ENCODE data around the gene NFE2L3.
A peak's percentile ranks its signal among the peaks of the same experiment; 100 is the strongest.
"Not testable (repeated sequence)": the region's sequence is repeated elsewhere in the genome, so short reads cannot be mapped to it uniquely, and the experiment has no call there.

Gene NFE2L3

GRCh38 chr7:26147030-26147429 is 5.0 kb upstream of the NFE2L3 start:
- no peak for DNase-seq (ENCODE audit: low read depth in 3 of 3)

GRCh38 chr7:26147646-26148306 is 4.2 kb upstream of the NFE2L3 start:
- DNase-seq (ENCODE audit: low read depth in 3 of 3) = not testable (repeated sequence)

DNA sequence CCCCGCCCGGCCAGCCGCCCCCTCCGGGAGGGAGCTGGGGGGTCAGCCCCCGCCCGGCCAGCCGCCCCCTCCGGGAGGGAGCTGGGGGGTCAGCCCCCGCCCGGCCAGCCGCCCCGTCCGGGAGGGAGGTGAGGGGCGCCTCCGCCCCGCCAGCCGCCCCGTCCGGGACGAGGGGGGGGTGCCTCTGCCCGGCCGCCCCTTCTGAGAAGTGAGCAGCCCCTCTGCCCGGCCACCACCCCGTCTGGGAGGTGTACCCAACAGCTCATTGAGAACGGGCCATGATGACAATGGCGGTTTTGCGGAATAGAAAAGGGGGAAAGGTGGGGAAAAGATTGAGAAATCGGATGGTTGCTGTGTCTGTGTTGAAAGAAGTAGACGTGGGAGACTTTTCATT is 3.7 kb upstream of the NFE2L3 start:
- DNase-seq (ENCODE audit: low read depth in 3 of 3) = not testable (repeated sequence)

GRCh38 chr7:26149391-26149977 is 2.5 kb upstream of the NFE2L3 start:
- DNase-seq (ENCODE audit: low read depth in 3 of 3) = no peak

DNA sequence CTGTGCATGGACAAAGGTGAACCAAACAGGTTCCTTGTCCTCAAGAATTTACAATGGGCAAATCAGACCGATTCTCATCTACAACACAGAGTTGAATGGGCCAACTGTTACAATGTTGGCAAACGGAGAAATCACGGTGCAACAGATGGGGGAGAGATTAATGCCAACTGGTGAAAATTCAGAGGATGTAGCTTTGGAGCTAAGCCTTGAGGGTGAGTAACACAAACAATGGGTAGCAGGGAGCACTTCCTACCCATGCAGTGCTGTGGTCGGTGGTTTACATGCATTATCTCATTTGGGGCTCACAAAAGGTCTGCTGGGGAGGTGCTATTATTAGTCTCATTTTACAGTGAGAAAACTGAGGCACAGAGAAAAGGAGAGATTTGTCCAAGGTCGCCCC is 902 bp upstream of the NFE2L3 start:
- DNase-seq (ENCODE audit: low read depth in 3 of 3) = no peak

DNA sequence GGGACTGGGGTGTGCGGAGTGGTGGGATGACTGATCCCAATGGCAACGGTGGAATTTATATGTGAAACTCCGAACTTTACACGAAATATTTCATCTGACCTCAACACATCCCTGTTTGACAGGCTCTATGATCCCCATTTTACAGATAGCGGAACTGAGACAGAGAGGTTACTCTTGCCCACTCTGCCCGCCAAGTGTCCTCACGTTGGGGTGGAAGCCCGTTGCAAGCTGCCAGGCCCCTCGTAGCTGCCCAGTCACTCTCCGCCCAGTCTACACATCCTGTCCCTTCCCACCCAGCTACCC is 397 bp upstream of the NFE2L3 start:
- DNase-seq (ENCODE audit: low read depth in 3 of 3) = no peak

GRCh38 chr7:26152782-26153240 is 813 bp downstream of the NFE2L3 start:
- DNase-seq (ENCODE audit: low read depth in 3 of 3) = not testable (repeated sequence)

- peak in 1 of 3 donors; percentile 28 for DNase-seq (ENCODE audit: low read depth in 3 of 3)
These were observed 1.3 kb downstream of the NFE2L3 start for GRCh38 chr7:26153241-26153822.

GRCh38 chr7:26153823-26154783 is 2.1 kb downstream of the NFE2L3 start:
- peak in 1 of 3 donors; percentile 25 for DNase-seq (ENCODE audit: low read depth in 3 of 3)

DNA sequence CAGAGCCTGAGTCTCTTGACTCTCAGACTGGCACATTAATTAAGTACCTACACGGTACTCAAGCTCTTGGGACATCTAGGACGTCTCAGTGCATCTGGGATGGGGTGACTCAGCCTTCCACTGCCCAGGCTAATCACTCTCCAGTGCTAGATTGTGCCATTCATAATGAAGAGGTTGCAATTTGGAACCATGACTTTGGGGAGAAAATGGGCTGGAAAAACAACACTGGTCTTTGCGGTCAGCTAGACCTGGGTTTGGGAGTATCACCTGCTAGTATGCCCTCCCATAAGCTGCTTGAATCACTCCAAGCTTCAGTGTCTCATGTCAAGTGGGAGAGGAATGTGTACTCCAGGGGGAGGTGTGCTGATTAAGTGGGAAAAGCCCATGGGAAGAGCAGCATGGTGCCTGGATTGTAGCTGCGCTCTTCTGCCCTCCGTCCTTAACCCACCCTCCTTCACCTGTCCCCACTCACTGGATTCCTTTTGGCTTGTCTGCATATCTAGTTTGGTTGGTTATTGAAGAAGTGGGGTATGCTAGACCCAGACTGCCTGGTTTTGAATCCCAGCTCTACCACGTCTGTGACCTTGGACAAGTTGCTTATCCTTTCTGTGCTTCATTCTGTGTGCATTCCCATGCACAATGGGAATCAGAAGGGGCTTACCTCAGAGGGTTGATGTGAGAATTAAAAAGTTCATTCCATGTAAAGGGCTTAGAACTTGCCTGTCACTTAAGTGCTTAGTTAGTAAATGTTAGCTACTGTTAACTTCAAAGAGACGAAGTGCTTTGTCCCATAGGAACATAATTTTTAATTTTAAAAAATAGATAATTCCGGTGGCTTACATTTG is 3.8 kb downstream of the NFE2L3 start:
- no peak for DNase-seq (ENCODE audit: low read depth in 3 of 3)

- DNase-seq (ENCODE audit: low read depth in 3 of 3) = peak in 1 of 3 donors; percentile 30
These were observed 4.7 kb downstream of the NFE2L3 start for GRCh38 chr7:26156451-26157420.

DNA sequence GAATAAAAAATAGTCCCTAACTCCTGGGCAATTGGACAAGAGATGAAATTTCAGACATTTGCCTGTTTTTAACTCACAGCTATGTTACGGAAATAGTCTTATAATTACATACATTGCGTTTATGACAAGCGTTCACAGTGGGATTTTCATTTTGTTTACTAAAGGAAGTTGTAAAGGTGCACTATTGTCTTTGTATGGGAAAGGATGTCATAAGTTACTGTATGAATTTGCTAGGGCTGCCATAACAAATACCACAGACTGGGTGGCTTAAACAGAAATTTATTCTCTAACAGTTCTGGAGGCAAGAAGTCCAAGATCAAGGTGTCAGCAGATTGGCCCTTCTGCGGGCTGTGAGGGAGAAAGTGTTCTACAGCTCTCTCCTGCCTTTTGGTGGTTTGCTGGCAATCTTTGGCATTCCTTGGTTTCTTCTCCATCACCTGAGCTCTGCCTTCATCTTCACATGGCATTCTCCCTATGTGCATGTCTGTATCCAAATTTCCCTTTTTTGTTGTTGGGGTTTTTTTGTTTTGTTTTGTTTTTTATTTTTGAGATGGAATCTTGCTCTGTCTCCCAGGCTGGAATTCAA is 5.6 kb downstream of the NFE2L3 start:
- DNase-seq (ENCODE audit: low read depth in 3 of 3) = no peak

DNA sequence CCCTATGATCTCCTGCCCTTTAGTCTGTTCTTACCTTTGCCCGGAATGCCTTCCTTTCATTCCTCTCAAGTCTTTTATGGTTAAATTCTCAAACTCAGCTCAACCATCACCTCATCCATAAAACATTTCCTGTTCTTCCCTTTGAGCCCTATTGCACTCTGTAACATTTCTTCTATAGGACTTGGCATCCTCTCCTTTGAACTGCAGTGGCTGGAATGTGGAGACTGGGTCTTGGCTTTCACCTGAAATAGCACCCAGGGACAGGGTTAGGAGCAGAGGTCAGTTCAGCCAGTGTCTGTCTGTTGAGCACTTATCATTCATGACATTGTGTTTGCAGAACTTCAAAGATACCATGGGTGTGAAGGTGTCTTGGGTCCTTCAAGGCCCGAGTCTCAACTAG is 7.2 kb downstream of the NFE2L3 start:
- no peak for DNase-seq (ENCODE audit: low read depth in 3 of 3)

- no peak for DNase-seq (ENCODE audit: low read depth in 3 of 3)
These were observed 8.9 kb downstream of the NFE2L3 start for GRCh38 chr7:26160896-26161295.

DNA sequence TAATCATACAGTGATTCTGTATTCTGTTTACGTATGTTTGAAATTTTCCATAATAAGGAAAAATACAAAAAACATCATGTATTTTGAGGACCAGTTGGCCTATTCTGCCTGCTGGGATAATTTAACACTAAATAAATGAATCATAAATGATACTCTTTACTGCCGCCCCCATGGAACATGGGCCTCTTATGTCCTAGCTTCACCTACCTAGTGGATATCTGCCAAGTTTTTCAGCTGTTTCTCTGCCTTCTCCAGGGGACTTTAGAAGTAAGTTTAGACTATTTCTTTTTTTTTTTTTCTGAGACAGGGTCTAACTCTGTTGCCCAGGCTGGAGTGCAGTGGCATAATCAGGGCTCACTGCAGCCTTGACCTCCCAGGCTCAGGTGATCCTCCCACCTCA is 10.4 kb downstream of the NFE2L3 start:
- DNase-seq (ENCODE audit: low read depth in 3 of 3) = no peak

DNA sequence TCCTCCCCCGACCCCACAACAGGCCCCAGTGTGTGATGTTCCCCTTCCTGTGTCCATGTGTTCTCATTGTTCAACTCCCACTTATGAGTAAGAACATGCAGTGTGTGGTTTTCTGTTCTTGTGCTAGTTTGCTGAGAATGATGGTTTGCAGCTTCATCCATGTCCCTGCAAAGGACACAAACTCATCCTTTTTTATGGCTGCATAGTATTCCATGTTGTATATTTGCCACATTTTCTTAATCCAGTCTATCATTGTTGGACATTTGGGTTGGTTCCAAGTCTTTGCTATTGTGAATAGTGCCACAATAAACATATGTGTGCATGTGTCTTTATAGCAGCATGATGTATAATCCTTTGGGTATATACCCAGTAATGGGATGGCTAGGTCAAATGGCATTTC is 11.8 kb downstream of the NFE2L3 start:
- not testable (repeated sequence) for DNase-seq (ENCODE audit: low read depth in 3 of 3)

GRCh38 chr7:26165950-26166683 is 14.1 kb downstream of the NFE2L3 start:
- no peak for DNase-seq (ENCODE audit: low read depth in 3 of 3)

DNA sequence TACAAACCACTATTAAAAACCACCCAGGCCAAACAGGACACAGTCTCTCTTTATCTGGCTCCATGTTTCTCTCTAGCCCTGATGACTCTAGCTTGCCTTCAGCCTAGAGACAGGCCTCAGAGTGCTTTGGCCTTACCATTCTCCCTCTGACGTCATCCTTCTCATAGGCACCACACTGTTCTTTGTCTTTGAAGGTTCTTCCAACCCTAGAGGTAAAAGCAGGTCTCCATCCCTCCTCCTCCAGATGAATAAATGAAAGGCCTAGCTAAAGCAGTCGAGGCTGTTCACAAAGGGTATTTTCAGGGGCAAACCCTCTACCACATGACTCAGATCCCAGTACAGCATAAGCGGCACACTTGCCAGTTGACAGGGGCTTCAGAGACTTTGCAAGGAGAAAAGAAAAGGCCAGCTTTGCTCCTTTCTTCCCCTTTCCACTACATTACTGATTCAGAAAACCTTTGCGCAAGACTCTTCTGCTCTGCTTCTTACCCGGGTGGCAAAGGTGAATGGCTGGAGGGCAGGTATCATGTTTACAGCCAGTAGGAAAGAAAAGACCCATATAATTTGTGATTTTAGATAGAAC is 14.8 kb downstream of the NFE2L3 start:
- DNase-seq (ENCODE audit: low read depth in 3 of 3) = no peak
